Panc1 (cell line): ENCODE measurements around the gene COMMD1. TPM values are rescaled to one million over a fixed set of nuclear protein-coding genes. Genes with fewer than 3 reads are reported as not detected.
"Not testable (repeated sequence)": the region's sequence is repeated elsewhere in the genome, so short reads cannot be mapped to it uniquely, and the experiment has no call there.

Experiments
- ATAC-seq: fragments of 200-7000 bp; cut with Tn5 transposase; 2 replicates; pipeline ENCODE4 v1.9.1; 2020; ENCODE audit warnings: mild to moderate bottlenecking, moderate library complexity
- BruUV-seq: library from RNA; stranded (reverse); fragments of 400-500 nt; replicated peaks from 2 replicates; lab custom pipeline; 2021; lab: Mats Ljungman, UMichigan
- CTCF ChIA-PET: fragments of 300-600 bp; sonication (Branson Sonifier 250); formaldehyde crosslinking; loops from one replicate; lab custom pipeline; 2022; ENCODE audit warnings: antibody characterized with exemption; lab: Charles Lee
- POLR2A ChIA-PET: fragments of 300-600 bp; sonication (Branson Sonifier 250); formaldehyde crosslinking; loops from one replicate; lab custom pipeline; 2022; ENCODE audit warnings: antibody characterized with exemption; lab: Charles Lee
- DNase-seq: peaks from one replicate; pipeline ENCODE4 v3.0.0-alpha.2; 2010; ENCODE audit warnings: low read depth, low spot score
- H3K27ac ChIP-seq: 2 replicates; pipeline ENCODE4 v1.5.1; 2011; ENCODE audit warnings: mild to moderate bottlenecking, low read length, inconsistent platforms
- H3K27me3 ChIP-seq: fragments of 200-500 bp; sonication (Bioruptor generic); 2 replicates; pipeline ENCODE4 v1.6.0; 2014; ENCODE audit warnings: low read length, inconsistent platforms; ENCODE audit not compliant: control insufficient read depth, insufficient read depth
- H3K36me3 ChIP-seq: fragments of 200-500 bp; sonication (Bioruptor generic); 2 replicates; pipeline ENCODE4 v1.5.1; 2014; ENCODE audit warnings: inconsistent platforms, mild to moderate bottlenecking, low read length, moderate library complexity; ENCODE audit not compliant: control insufficient read depth, insufficient read depth
- H3K4me1 ChIP-seq: 2 replicates; pipeline ENCODE4 v1.5.1; 2011; ENCODE audit warnings: inconsistent platforms, mild to moderate bottlenecking, low read length, moderate library complexity; ENCODE audit not compliant: control insufficient read depth, insufficient read depth
- H3K4me3 ChIP-seq, 2 experiments: 2 replicates each; pipeline ENCODE4 v1.5.1; 2011 to 2012; ENCODE audit warnings: low read depth in 2 of 2, low read length in 2 of 2, mild to moderate bottlenecking in 2 of 2, inconsistent platforms in 1 of 2, moderate library complexity in 1 of 2
- H3K9me3 ChIP-seq: fragments of 200-500 bp; sonication (Bioruptor generic); 2 replicates; pipeline ENCODE4 v1.5.1; 2014; ENCODE audit warnings: low read depth, mild to moderate bottlenecking, inconsistent platforms, low read length, moderate library complexity; ENCODE audit not compliant: control insufficient read depth, insufficient read depth
- CTCF ChIP-seq: fragments of 450-650 bp; IDR thresholded peaks from 2 replicates; pipeline ENCODE4 v1.5.1; 2017; ENCODE audit warnings: mild to moderate bottlenecking
- POLR2AphosphoS5 ChIP-seq: IDR thresholded peaks from 2 replicates; pipeline ENCODE4 v1.6.1; 2012; ENCODE audit warnings: mild to moderate bottlenecking, low read depth, low read length, moderate library complexity
- REST ChIP-seq, 2 experiments: IDR thresholded peaks; 2 replicates each; pipeline ENCODE4 v1.6.1; 2011 to 2012; ENCODE audit warnings: low read depth in 2 of 2, control low read depth in 1 of 2, low read length in 1 of 2, mild to moderate bottlenecking in 1 of 2, moderate library complexity in 1 of 2; ENCODE audit not compliant: insufficient read depth in 1 of 2
- SIN3A ChIP-seq: IDR thresholded peaks from 2 replicates; pipeline ENCODE4 v1.6.1; 2012; ENCODE audit warnings: low read depth, mild to moderate bottlenecking, low read length, moderate library complexity, borderline replicate concordance; ENCODE audit not compliant: insufficient read depth
- TCF7L2 ChIP-seq: IDR thresholded peaks from 2 replicates; pipeline ENCODE4 v1.6.1; 2011; ENCODE audit warnings: mild to moderate bottlenecking, low read depth, low read length, inconsistent platforms
- in situ Hi-C: cut with HindIII; loops from 2 replicates; pipeline ENCODE4 v1.10.0; 2016; ENCODE audit warnings: low sequenced_read_pairs, low pct_unique_long_range_greater_than_20kb
- intact Hi-C: fragments of 100-400 bp; cut with micrococcal nuclease; formaldehyde crosslinking; loops from one replicate; pipeline ENCODE4 v1.10.0; 2022; ENCODE audit not compliant: unreplicated experiment
- total RNA-seq: library from RNA; stranded (reverse); gene quantifications from one replicate; pipeline ENCODE4 v1.2.1, GENCODE V29; 2021; ENCODE audit not compliant: unreplicated experiment

The COMMD1 gene
- total RNA-seq, 1 experiment from 2014 or later = 40.3 TPM

GRCh38 chr2:62001431-62001830 is 96.0 kb downstream of the COMMD1 start:
- no peak overlapping the region for H3K4me3 ChIP-seq
- intact Hi-C loops (no loop called here), in situ Hi-C loops (no loop called here)
- H3K9me3 ChIP-seq = no peaks in the 10 kb centered on the region
- H3K27me3 ChIP-seq = no peaks in the 10 kb centered on the region
- TSS peak; percentile 45 for BruUV-seq
- ChIA-PET CTCF (interaction anchor here (0.6 kb wide), 1 partner anchor 344 kb away, joined by 7 read pairs; no protein-coding TSS in a partner anchor), POLR2A (no interaction called here)
- DNase-seq = no peak
- H3K36me3 ChIP-seq = no peaks in the 10 kb centered on the region
- H3K4me1 ChIP-seq = no peaks in the 10 kb centered on the region
- no peak for ATAC-seq
- H3K27ac ChIP-seq = no peak overlapping the region
- TF ChIP-seq TCF7L2 = no peak

- H3K4me1 ChIP-seq, DNase-seq, in situ Hi-C loops, intact Hi-C loops, H3K9me3 ChIP-seq, H3K4me3 ChIP-seq, BruUV-seq, H3K27me3 ChIP-seq, H3K36me3 ChIP-seq, POLR2A ChIA-PET, CTCF ChIA-PET, H3K27ac ChIP-seq, ATAC-seq: not testable (repeated sequence)
These were observed 99.0 kb downstream of the COMMD1 start for GRCh38 chr2:62004428-62004827.

- H3K9me3 ChIP-seq = no peaks in the 10 kb centered on the region
- POLR2A ChIA-PET = interaction anchor here (0.6 kb wide), 1 partner anchor 620 kb away, joined by 3 read pairs; no protein-coding TSS in a partner anchor
- no peak for ATAC-seq
- DNase-seq = no peak
- H3K4me3 ChIP-seq = no peak overlapping the region
- CTCF ChIA-PET = no interaction called here
- H3K4me1 ChIP-seq = no peaks in the 10 kb centered on the region
- no peaks in the 10 kb centered on the region for H3K36me3 ChIP-seq
- no peaks in the 10 kb centered on the region for H3K27me3 ChIP-seq
- intact Hi-C loops = no loop called here
- H3K27ac ChIP-seq = no peak overlapping the region
- in situ Hi-C loops = no loop called here
- TF ChIP-seq SIN3A = no peak
- TF ChIP-seq POLR2AphosphoS5 = no peak
- no peak for TF ChIP-seq REST (IDR thresholded peaks at IDR 0.05; ENCODE audit: insufficient read depth in 1 of 2, low read depth in 2 of 2, low read length in 1 of 2)
- no peak for TF ChIP-seq TCF7L2
- TF ChIP-seq CTCF = no peak
- BruUV-seq = no TSS peak
These were observed 102.1 kb downstream of the COMMD1 start for GRCh38 chr2:62007555-62007954.
